HG02571 (cell line): ENCODE results near the gene PSMA7.
"Not testable (repeated sequence)": the region's sequence is repeated elsewhere in the genome, so short reads cannot be mapped to it uniquely, and the experiment has no call there.

Experiments
- ATAC-seq: cut with Tn5 transposase; IDR thresholded peaks from one replicate; pipeline ENCODE4 v1.9.1; 2021; ENCODE audit warnings: mild to moderate bottlenecking, moderate library complexity; ENCODE audit not compliant: unreplicated experiment

PSMA7 gene

DNA sequence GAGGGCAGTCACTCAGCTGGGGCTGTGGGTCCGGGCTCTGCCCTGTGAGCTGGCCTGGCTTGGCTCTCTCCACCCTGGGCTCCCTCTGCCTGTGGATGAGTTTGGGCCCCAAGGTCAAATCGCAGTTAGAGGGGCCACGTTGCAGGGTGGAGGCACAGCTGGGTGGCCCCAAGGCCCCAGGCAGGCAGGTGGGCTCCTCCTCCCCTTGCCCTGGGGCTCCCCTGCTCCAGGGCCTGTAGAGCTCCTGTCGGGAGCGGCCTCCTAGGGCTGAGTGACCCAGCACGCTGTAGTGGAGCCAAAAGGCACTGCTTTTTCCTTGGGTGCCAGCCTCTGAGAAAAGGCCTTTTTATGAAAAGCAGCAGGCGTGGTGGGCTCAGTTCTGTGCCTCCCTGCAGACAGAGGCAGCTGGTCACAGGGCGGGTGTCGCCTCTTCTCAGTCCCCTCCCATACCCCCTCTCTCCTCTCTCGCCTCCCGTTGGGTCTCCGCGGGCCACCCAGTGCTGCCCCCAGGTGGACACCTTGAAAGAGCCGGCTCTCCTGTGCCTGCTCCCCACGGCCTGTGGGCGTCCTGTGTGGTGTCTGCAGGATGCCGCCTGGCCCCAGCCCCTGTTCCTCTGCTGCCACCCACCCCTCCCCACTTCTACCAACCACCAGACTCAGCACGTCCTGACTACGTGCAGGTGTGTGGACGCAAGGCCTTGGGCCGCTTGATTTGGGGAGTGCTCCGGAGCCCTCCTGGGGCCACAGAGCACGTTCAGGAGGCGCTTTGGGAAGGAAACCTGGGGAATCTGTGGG, 13.6 kb upstream of the PSMA7 start:
- ATAC-seq = no peak

DNA sequence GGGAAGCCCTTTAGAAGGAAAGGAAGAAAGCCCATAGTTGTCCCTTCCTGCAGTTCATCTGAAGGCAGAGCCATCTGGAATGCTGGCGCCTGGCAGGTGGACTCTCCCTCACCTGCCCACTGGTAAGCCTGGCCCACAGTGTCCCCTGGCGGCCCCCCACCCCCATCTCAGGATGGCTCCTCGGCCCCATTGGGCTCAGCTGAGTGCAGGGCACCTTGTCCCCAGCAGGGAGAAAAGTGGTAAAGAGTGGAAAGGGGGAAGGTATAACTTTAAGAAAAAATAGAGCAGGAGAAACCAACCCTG, 13.0 kb upstream of the PSMA7 start:
- no peak for ATAC-seq

DNA sequence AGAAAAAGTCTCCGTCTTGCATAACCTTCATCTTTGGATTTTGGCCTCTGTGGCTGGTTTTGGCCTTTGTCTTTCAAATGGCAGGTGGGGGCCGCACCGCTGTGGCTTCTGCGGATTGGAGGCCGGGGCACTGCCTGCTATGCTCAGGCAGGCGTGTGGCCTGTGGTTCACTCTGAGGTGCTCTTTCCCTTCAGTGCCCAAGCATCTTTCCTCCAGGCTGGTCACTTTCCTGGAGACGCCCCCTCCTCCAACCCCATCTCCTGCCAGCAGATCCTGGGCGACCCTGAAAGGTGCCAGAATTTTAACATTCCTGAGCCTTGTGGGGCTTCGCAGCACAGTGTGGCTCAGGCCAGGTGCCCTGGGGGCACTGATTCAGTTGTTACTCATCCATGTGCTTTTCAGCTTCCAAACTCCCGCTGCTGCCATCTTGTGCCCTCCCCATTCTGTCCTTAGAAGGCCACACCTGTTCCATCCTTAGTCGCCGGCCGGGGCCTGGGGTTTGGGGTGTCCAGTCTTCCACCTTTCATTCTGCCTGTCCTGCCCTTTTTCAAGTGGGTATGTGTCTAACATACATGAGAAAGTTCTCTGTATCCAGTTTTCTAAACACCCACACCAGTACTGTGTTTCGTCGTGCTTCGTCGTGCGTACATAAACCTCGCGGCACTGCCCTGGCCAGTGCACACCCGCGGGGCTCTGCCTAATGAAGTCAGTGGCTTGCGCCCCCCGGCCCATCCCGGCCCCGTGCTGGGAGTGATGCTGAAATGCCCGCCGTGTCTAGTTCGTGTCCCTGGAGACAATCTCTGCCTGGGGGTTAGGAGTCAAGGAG, 12.4 kb upstream of the PSMA7 start:
- no peak for ATAC-seq

DNA sequence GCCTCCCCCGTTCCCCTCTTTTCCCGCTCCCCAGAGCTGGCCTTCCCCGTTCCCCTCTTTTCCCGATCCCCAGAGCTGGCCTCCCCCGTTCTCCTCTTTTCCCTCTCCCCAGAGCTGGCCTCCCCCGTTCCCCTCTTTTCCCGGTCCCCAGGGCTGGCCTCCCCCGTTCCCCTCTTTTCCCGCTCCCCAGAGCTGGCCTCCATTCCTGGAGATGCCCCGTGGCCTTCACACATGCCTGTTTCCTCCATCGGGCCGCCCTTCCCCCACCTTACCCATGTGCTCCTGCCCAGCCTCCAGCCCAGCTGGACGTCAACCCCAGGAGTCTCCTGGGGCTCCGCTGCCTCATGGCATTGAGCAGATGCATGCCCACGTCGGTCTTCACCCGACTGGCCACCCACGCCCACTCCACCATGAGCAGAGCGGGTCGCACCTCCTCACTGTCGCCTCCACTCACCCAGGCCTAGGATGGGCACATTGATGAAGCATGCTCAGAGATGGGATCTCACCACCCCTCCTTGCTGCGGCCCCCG, 8.7 kb upstream of the PSMA7 start:
- ATAC-seq = no peak

DNA sequence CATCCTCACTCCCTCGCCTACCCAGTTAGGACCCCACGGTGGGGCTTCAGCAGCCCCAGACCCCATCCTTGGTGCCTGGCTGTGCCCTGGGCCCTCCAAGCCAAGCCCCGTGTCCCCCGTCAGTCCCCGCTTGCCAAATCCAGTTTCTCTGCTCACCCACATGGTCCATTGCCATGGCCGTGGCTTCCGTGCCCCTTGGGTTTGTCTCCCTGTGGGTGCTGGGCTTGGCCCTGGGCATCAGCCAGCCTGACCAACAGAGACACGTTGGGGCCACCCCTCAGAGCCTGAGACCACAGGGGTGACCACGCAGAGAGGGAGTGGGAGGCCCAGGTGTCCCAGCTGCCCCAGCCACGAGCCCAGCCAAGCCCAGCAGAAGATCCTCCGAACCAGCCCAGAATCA, 8.0 kb upstream of the PSMA7 start:
- no peak for ATAC-seq

DNA sequence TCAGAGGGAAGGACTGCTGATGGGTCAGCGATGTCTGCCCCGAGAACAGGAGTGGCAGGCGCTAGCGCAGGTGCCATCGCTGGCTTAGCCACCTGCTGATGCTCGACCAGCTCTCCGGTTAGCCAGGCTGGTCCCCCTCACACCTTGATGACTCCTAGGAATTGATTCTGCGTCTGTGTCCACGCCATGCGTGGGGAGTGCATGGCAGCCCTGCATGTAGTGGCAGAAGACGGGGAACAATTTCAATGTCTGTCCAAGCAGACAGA, 7.0 kb upstream of the PSMA7 start:
- no peak for ATAC-seq

DNA sequence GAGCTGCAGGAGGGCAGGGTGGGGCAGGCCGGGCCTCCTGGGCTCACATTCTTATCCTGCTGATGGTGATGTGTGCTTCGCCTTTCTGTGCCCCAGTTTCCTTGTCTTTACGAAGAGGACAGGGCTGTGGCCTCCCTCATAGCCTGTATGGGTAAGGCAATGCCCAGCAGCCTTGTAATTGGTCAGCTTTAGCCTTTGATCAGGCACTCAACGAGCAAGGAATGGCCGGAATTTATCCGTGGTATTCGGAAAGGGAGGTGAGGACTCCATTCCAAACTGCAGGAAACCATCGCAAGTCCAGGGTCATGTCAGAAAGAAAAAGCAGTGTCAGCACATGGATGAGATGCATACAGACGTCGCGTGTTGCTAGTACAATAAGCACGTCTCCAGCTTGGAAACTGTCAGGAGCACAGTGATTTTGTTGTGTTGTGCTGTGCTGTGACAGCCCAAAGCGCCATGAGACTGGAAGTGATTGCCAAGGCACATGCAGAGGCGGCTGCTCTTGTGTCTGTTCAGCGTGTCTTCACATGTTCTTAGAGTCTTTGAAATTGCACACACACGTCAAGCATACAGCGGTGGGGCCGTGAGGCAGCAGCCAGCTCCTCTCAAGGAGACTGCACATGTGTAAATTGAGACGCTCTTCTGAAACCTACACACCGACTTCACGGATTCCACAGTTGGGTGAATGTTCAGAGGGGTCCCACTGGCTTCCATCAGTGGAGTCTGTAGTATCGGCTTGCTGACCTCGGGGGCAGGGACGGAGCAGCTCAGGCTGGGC, 6.5 kb upstream of the PSMA7 start:
- ATAC-seq = no peak

DNA sequence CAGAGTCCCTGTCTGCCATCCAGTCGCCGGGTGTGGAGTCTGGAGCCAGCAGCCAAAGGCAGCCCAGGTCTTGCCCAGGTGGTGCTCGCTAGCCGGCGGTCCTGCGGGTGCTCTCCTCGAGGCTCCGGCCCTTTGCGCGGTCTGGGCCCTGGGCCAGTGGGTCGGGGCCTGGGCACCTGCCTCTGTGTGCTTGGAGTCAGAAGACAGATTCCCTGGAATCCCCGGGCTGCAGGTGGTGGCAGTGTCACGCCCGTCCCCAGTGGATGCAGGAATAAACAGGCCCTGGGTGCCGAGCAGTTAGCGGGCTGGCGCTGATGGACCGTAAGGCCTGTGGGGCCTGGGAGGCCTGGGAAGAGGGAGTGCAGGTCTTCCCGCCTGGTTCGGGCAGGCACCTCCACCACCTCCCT, 5.7 kb upstream of the PSMA7 start:
- ATAC-seq = no peak

DNA sequence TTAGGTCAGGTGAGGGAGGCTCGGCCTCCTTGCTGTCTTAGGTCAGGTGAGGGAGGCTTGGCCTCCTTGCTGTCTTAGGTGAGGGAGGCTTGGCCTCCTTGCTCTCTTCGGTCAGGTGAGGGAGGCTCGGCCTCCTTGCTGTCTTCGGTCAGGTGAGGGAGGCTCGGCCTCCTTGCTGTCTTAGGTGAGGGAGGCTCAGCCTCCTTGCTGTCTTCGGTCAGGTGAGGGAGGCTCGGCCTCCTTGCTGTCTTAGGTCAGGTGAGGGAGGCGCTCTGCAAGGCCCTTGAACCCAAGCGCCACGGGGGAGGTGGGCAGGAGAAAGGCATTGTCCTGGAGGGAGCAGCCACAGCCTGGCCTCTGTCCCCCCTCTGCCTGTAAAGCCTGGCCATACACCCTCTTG, 5.2 kb upstream of the PSMA7 start:
- not testable (repeated sequence) for ATAC-seq

DNA sequence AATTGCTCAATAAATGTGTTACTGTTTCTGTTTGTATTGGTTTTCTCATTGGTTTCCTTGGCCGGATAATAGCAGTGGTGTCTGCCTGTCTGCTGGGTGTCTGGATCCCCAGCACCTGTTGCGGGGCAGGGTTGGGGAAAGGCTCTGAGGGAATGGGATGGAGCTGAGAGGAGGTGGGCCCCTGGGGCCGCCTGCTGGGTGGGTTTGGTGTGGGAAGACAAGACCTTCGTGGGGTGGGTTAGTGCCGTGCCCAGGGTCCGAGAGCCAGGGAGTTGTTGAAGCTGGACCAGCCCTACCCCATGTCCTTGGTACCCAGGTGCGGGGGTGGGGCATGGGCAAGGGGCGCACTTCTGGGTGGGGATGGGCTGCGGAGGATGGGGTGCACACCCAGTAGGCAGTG, 4.3 kb upstream of the PSMA7 start:
- ATAC-seq = no peak

DNA sequence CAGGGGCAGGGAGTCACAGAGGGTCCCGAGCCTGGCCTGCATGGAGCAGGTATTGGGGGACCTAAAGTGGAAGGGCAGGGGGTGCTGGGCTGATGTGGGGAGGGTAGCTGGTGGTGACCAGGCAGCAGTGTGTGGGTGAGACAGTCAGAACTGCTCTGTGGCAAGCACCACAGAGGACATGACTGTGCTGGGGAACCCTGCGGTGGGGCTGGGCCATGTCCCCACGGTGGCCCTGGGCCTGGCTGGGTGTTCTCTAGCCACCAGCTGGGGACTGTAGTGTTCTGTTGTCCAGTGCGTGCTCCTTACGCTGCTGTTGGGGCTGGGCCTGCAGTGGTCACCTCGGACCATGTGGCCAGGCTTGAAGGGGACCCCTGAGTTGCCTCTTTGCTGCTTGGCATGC, 3.9 kb upstream of the PSMA7 start:
- ATAC-seq = no peak

DNA sequence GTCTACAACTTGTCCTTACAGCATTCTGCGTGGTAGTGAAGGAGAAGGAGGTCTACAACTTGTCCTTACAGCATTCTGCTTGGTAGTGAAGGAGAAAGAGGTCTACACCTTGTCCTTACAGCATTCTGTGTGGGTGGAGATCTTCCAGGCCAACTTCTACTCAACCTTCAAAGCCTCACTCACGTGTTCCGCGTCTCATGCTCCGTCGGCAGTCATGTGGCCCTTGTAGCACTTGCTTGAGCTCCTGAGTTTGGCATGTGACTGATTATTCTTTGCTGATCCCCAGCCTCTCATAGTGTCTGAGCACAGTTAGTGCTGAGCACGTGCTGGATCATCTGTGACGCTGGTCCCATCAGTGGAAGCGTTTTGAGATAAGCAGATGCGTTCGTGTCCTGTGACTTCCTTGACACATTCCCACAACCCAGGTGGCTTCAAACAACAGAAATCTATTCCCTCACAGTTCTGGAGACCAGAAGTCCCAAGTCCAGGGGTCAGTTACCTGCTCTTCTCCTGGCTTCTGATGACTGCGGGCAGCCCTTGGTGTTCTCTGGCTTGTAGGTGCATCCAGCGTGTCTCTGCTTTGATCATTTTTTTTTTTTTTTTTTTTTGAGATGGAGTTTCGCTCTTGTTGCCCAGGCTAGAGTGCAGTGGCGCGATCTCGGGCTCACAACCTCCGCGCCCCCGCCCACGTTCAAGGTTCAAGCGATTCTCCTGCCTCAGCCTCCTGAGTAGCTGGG, 3.0 kb upstream of the PSMA7 start:
- no peak for ATAC-seq

DNA sequence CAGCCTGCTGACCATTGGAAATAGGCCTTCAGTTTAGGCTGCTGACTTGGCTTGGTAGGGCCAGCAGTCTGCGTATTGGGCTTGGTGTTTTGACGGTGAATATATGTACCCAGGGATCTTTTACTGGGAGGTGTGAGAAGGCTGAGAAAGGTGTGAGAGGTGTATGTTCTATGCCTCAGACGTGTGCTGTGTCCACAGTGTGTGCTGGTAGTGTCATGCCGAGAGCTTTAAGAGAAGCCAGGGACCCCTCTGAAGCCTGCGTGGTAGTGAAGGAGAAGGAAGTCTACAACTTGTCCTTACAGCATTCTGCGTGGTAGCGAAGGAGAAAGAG, 2.5 kb upstream of the PSMA7 start:
- no peak for ATAC-seq

DNA sequence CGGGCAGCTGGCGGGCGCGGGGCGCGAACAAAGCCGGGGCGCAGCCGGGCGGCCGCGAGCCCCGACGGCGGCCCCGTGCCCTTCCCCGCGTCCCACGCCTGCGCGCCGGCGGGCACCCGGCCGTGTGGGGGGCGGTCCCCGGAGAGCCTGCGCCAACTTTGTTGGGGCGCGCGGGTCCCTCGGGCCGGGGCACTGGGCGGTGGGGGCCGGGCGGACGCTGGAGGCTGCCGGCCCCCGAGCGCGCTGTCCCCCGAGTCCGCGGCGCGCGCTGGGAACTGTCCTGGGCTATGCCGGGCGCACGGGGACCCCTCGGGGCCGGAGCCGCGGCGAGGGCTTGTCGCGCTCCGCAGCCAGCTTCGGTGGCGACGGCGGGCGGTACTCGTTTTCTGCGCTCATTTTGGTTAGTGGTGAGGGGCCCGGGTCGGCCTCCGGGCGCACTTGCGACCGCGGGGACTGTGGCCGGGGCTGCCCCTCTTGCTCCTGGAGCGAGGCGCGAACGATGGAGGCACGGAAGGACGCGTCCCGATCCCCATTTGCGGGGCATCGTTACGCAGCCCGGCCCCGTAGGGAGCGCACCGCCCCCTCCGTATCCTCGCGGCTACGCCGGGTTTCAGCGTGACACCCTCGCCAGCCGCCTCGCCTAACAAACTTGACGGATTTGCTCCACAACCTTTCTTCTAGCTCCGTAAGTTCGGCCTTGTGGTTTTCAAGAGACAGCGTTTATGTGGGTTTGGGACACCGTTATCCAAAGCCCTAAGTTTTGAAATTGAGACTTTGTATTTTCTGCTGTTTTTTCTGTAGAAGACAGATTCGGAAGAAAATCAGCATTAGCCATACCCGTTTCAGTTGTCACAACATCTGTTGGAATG, 997 bp upstream of the PSMA7 start:
- peak; percentile 21 for ATAC-seq

DNA sequence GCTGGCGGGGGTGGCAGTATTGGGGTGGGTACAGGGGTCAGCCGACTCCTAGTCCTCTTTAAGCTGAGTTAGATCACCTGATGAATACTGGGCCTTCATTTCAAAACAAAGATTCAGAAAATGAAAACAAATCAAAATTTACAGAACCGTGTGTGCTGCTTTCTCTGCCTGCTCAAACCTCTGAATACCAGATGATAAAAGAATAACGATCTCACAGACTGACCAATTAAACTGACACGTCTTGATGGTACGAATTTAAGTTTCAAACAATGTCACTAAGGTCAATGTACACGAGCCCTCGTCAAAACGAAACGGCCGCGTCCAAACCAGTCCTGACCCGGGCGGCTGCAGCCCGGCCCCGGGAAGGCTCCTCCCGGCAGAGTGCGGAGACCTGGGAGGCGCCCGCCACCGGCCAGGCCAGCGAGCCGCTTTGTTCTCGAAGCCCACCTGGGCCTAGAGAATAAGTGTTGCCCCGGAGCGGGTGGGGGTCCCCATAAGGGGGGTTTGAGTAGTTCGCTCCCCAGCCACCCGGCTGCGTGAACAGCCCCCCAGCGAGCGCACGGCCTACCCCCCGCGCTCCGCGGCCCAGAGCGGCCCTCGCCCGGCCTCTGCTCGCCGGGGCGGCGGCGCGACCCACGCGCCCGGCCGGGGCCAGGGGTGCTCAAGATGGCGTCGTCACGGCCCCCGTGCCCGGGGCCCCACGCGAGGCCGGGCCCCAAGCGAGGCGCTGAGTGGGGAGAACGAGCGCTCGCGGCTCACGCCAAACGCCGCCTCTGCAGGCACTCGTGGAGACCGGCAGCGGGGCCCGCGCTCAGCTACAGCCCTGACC, 728 bp downstream of the PSMA7 start:
- ATAC-seq = peak; percentile 14

DNA sequence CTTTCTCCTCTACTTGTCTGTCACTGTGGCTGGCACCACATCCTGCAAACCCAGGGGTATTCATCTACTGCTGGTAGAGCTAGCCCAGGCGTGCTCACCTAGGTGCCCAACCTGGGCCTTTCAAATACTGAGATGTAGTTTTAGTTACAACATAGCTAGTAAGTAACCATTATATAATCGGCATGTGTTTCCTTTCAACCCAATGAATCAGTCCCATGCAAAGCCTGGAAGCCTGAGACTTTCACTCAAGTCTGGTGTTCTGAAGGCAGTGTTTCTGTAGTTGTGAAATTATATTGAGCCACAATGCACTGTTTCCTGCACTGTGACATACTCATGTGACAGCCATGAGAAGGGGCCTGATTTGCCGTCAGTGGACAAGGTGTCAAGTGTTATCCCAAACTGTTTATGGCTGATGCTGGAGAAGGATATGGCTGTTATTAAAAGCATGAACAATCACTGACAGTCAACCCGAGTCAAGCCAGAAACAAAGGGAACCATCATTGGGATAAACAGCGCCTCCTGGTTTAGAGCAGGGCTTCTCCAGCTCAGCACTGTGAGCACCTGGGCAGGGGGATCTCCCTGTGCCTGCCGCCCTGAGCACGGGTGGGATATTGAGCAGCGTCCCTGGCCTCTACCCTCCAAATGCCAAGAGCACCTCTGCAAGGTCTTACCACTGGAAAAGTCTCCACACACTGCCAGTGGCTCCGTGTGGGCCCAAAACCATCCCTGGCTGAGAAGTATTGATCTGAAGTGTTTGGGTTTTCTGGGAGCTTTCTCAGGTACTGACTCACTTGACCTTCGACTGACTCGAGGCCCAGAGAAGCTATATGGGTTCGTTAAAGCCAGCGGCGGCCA, 1.6 kb downstream of the PSMA7 start:
- ATAC-seq = no peak

DNA sequence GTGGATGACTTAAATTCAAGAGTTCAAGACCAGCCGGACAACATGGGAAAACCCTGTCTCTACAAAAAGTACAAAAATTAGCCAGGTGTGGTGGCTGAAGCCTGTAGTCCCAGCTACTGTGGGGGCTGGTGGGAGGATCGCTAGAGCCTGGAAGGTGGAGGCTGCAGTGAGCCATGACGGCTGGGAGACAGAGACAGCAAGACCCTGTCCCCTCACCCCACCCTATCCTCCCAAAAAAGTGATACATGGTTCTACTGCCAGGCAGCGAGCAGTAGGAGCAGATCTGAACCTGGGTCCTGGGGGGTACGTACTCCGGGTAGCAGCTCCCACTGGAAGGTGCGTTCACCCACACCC, 2.2 kb downstream of the PSMA7 start:
- ATAC-seq = no peak

DNA sequence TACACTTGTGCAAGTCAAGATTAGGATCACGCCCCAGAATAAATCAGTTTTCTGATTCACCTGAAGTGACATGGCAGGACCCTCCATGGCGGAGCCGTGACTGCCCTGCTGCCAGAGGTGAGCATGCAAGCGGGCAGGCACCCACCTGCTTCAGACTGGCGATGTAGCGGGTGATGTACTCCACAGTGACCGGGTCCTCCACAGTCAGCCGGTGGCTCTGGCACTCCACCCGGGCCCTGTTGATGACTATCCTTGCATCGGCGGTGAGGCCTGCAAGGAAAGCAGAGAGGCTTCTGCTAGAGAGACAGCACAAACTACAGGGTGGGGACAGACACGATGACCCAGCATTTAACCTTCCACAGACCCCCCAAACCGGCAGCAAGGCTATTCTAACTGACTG, 3.6 kb downstream of the PSMA7 start:
- ATAC-seq = no peak

DNA sequence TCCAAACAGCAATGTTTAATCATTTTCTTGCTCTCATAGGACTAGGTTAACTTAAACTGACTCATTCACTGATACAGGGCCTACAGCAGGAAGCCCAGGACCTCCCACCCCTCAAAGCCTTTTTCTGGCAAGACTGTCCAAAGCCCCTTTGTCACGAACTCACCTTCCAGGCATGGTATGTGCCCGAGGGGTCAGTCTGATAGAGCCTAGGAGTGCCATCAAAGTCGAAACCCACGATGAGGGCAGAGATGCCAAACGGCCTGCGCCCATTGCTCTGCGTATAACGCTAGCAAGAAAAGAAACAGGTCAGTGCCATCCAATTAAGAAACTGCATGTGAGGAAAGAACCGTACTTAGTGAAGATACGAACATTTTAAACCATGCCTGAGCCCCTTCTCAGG, 4.3 kb downstream of the PSMA7 start:
- ATAC-seq = no peak
